UCSD-AML1 (cell line): ENCODE measurements around the gene MYO16.
"Not testable (repeated sequence)": the region's sequence is repeated elsewhere in the genome, so short reads cannot be mapped to it uniquely, and the experiment has no call there.

ENCODE experiments used
- DNase-seq: peaks from one replicate; lab custom pipeline; 2025; ENCODE audit not compliant: unreplicated experiment; lab: John Stamatoyannopoulos, UW

The MYO16 gene

GRCh38 chr13:109028624-109029023 lies 399.2 kb downstream of the MYO16 start:
- no peak for DNase-seq

GRCh38 chr13:109033090-109033489 lies 403.7 kb downstream of the MYO16 start:
- no peak for DNase-seq

- no peak for DNase-seq
Observed at GRCh38 chr13:109036078-109036780, 406.8 kb downstream of the MYO16 start.

DNA sequence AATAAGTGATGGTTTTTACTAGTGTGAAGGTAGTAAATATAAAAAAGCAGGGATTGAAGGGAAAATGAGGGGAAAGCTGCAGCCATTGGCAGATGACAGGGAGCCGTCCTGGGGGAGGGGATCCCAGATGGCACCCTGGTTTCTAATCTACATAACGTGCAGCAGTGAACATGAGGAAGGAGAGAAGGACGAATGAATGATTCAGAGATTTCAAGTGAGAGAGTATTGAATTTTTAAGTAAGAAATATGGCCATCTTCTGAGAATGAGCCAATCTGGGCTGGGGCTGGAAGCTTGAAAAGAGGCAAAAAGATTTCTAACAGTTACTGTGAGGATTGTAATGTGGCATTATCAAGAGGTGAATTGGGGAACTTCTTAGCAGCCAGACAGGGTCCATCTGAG lies 414.2 kb downstream of the MYO16 start:
- DNase-seq, result no peak

DNA sequence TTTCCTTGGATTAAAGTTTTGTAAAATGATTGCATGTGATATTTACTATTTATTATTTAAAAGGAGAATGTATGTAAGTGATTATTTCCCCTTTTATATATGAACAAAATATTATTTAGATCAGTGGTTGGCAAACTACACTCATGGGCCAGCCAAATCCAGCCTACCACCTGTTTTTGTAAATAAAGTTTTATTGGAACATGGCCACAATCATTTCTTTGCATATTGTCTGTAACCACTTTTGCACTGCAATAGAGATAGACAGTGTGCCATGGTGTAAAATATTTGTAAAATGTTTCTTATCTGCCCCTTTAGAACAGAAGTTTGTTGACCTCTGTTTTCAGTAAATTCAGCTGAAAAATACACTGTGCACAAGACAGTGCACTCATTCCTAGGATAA lies 426.4 kb downstream of the MYO16 start:
- DNase-seq, result no peak

GRCh38 chr13:109058087-109058486 lies 428.7 kb downstream of the MYO16 start:
- no peak for DNase-seq

DNA sequence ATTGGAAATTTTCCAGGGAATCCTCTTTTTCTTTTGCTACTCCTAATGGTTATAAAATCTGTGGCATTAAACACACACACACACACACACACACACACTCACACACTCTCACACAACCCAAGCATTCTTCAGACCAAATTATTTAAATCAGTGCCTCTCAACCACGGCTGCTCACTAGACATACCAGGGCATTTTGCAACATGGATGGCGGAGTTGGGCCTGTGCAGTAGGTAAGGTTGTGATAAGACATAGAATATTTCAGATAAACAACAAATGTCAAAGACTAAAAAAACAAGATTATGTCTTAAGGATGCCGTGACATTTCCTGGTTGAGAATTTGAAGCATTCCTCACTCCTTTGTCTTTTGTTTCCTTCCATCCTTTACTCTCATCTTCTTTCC lies 443.1 kb downstream of the MYO16 start:
- no peak for DNase-seq

- DNase-seq, result no peak
Observed at GRCh38 chr13:109074436-109074835, 445.0 kb downstream of the MYO16 start.

- DNase-seq, result no peak
Observed at GRCh38 chr13:109074853-109075252, 445.4 kb downstream of the MYO16 start.

DNA sequence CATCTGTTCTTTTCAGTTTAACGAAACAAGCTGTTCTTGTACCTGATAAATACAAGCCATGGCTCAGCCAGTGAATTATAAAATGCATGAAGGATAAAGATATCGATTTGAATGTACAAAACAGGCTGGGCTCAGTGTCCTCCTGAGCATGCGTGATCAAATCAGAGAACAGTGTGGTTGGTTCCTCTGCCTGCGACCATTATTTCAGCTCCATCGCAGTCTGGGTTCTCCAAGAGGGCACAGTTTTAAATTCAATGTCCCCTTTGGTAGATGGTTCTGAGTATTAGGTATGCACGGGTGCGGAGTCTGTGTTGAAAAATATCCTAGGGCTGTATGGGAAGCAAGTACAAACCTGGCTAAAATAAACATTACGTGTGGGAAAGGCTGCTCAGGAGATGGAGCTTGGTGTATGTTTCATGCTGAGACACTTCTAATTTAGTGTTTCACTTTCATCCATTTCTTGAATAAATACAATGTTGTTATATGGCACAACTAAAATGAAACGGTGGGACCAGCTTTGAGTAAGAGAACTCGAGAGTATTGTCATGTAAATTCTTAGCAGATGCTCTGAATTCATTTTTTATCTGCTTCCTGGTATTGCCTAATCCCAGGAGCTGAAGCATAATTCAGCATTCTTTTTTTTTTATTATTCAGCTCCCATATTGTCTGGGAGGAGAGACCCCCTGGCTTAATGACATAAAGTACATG lies 458.7 kb downstream of the MYO16 start:
- no peak for DNase-seq

DNA sequence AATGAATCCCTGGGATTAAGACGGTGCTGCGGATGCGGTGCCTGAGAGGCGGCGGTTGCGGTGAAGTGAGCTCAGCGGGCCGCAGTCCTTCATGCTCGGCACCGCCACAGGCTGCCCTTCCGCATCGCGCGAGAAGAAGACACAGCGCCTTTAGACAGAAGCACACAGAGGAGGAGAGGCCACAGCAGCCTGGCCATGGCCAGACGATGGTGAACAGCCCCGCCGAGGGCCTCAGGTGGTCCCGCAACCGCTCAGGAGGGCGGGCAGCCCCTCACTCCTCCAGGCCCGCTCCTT lies 459.2 kb downstream of the MYO16 start:
- DNase-seq, result no peak

GRCh38 chr13:109090796-109091195 lies 461.4 kb downstream of the MYO16 start:
- DNase-seq, result no peak

DNA sequence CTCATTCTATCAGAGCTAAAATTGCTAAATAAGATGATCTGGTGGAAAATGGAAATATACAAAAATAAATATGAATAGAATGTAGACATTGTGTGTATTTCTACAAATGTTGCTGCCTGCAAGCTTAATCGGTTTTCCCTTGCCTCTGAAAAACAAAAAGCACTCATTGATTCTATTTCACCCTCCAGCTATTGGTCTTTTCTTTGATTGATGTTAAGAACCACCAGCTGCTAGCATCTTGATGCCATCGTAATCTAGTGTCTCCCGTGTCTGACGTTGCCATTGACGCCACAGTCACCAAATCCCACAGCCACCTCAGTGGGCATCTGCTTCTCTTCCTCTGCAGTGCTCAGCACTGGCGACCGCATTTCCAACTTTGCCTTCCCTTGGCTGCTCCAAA lies 461.8 kb downstream of the MYO16 start:
- DNase-seq, result no peak

- not testable (repeated sequence) for DNase-seq
Observed at GRCh38 chr13:109092186-109092585, 462.8 kb downstream of the MYO16 start.

- DNase-seq, result no peak
Observed at GRCh38 chr13:109093998-109094397, 464.6 kb downstream of the MYO16 start.

DNA sequence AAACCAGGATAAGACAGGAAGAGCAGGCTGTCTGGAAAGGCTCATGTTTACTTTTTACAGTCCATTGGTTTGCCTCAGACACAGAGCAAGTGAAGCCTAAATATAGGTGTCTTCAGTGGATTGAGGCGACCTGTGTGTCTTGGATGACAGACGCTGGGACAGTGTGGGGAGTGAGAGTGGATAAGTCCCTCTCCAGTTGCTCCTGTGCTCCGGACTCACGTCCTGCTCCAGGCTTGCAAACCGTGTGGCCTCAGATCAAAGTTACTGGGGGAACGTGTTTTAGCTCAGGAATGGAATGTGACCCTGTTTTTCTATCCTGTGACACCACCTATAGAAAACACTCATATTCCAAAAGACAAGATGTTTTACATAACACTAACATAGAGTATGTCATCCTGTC lies 465.7 kb downstream of the MYO16 start:
- DNase-seq, result no peak

DNA sequence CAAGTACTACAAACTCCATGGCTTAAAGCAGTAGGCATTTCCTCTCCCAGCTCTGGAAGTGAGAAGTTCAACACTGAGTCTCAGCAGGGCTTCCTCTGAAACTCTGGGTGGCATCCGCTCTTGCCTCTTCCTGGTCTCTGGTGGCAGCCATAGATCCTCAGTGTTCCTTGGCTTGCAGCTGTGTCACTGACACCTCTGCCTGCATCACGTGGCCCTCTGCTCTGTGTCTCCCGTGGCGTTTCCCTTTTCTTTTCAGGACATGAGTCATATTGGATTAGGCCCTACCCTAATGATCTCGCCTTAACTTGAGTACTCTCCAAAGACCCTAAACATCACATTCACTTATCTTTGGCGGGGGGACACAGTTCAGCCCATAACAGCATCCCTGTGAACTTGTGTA lies 466.7 kb downstream of the MYO16 start:
- peak; percentile 43 for DNase-seq

DNA sequence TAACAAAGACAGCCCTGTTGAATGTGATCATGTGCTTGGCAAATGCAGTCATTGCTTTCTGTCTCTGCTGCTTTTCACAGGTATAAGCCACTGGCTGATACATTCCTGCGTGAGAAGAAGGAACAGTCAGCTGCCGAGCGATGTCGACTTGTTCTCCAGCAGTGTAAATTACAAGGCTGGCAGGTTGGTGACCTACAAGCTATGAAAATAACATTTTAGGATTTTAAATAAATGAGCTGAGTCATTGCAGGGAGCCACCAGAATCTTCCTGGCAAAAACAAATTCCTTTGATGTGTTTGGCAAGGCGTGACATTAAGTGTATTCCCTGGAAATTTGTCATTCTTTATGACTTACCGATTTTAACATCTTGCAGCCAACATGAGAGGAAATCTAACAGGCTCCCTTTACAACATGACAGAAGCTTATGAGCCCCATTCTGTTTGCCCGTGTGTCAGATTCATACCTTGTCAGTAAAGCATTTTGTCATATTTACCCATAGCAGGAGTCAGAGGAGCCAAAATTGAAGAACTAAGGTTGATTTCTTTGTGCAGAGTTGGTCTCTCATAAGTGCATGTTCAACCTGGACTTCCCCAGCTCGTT lies 471.4 kb downstream of the MYO16 start:
- DNase-seq, result no peak

DNA sequence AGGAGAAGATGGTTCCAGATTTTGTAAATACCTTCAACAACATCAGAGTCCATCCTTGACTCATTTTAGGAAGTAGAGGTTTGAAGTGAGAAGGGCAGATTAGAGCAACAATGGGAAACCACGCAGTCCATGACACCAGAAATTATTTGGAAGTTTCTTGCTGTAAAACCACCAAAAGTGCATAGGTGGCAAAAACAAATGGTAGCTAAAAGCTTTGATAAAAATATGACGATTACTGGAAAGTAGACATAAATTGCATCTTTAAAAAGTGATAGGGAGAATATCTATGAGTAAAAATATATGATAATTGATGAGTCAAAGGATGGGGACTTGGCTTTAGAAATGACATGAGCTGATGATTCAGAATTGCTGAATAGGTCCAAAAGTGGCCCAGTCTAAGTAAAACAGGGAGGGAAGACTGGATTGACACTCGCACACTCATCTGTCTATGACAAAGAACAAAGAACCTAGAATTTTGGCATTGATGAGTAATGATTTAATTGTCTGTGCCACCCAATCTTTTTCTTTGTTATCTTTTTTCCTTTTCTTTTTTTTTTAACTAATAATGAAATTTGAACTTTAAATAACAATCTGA lies 472.2 kb downstream of the MYO16 start:
- no peak for DNase-seq

GRCh38 chr13:109105899-109106298 lies 476.5 kb downstream of the MYO16 start:
- DNase-seq, result no peak

- no peak for DNase-seq
Observed at GRCh38 chr13:109110159-109110558, 480.7 kb downstream of the MYO16 start.

GRCh38 chr13:109111141-109111540 lies 481.7 kb downstream of the MYO16 start:
- DNase-seq, result no peak
